ENCODE data around the gene MYO1D.
"Not testable (repeated sequence)": the region's sequence is repeated elsewhere in the genome, so short reads cannot be mapped to it uniquely, and the experiment has no call there.

MYO1D gene

DNA sequence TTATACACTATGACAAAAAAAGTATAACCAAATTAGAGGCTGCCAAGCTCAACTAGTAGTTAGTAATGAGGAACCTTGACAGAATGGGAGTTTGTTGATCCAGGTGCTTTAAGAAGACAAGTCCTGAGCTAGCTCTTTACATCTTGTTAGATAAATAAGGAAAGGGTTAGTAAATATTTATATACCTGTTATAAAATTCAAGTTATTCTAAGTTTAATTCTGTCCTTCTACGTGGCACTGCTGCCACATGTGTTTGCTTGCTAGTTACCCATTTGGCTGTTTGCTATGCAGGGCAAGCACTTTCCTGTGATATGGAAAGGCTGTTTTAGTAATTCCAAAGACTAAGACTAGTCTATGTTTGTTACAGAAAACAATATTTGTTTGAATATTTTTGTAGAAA lies 180.5 kb downstream of the MYO1D start:
- in situ Hi-C loops (cut with HindIII; ENCODE audit: low sequenced_read_pairs), result no loop called here

DNA sequence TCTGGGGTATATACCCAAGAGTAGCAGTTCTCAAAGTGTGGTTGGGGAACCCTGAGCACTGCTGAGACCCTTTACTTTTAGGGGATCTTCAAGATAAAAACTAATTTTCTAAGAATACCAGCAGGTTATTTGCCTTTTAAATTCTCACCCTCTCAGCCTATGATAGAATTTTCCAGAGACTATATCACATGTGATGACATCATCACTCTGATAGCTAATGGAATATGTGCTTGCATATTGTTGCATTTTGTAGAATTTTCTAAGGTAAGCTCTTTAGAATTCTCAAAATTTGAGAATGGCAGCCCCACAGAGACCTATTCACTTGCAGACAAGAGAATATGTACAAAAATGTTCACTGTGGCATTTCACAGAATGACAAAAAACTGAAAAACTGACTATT lies 181.1 kb downstream of the MYO1D start:
- in situ Hi-C loops (cut with HindIII; ENCODE audit: low sequenced_read_pairs), result no loop called here

DNA sequence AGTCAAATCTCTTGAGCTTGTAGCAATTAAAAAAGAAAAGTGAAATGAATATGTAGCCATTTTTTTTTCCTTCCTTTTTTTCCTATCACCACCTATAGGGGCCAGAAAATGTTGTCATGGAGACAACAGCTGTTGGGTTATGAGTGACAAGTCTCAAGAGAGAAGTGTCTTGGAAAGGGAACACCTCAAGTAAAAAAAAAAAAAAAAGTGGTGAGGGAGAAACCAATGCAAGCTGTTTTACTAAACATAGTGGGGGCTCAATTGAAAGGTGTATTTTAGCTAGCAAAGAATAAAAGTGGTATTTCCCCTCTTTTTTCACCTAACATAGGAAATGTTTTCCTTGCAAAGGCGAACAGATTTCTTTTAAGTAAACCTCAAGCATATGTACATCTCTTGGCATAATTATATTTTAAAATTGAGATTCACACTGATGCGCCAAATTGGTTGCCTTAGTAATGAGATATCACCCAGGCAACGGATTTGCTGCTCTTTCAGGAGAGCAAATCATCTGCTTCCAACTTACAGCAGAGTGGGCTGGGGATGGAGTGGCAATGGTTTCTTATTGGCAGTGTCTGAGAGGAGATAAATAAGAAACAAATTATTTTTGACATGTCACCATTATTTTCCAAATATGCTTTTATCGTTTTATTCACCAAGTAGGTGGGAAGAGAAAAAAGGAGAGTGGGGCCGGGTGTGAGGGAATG lies 183.6 kb downstream of the MYO1D start:
- in situ Hi-C loops (cut with HindIII; ENCODE audit: low sequenced_read_pairs), result no loop called here

DNA sequence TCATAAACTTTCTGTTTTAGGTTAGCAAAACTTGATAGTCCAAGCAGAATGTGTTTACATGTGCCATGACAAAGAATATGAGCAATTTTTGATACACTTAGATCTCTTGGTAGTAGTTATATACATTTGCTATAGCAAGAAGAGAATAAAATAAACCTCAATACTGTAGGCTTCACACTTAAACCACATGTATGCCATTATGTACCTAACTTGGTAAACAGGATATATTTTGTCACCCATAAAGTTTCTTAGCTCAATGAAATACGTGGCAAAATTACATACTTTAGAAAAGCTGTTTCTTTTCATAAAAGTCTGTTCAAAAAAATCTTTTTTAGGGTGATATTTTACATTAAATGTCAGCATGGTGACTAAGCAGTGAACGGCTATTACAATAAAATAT lies 184.7 kb downstream of the MYO1D start:
- in situ Hi-C loops (cut with HindIII; ENCODE audit: low sequenced_read_pairs), result no loop called here

DNA sequence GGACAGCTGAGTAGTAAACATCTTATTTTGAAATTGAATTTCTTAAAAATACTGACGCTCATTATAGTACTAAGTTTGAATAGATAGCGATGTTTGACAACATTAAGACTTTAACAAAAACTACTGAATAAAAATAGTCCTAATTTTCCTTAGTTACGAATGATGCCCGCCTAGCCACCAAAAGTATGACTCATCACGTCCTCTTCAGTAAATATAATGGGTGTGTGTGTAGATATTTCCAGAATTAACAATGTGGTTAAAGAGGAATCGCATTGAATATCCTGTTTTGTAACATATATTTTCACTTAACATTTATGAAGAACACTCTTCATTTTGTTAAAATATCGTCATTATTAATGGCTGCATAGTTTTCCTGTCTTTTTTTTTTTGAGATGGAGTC lies 187.6 kb downstream of the MYO1D start:
- in situ Hi-C loops (cut with HindIII; ENCODE audit: low sequenced_read_pairs), result no loop called here

DNA sequence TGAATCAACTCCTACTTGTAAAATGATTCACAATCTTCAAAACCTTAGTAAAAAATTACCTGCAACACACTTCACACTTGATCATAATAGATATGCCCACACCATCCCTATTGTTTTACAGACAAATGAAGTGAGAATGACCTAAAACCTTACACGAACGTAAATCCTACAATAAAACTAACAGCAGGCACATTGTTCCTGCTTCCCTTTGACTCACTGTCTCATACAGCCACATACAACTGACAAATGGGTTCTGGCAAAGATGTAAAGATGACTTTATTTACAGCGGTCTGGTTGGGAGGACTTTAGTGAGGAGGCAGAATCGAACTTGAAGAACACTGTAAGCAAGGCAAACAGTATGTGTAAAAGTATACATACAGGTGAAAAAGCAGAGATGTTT lies 188.7 kb downstream of the MYO1D start:
- in situ Hi-C loops (cut with HindIII; ENCODE audit: low sequenced_read_pairs), result no loop called here

DNA sequence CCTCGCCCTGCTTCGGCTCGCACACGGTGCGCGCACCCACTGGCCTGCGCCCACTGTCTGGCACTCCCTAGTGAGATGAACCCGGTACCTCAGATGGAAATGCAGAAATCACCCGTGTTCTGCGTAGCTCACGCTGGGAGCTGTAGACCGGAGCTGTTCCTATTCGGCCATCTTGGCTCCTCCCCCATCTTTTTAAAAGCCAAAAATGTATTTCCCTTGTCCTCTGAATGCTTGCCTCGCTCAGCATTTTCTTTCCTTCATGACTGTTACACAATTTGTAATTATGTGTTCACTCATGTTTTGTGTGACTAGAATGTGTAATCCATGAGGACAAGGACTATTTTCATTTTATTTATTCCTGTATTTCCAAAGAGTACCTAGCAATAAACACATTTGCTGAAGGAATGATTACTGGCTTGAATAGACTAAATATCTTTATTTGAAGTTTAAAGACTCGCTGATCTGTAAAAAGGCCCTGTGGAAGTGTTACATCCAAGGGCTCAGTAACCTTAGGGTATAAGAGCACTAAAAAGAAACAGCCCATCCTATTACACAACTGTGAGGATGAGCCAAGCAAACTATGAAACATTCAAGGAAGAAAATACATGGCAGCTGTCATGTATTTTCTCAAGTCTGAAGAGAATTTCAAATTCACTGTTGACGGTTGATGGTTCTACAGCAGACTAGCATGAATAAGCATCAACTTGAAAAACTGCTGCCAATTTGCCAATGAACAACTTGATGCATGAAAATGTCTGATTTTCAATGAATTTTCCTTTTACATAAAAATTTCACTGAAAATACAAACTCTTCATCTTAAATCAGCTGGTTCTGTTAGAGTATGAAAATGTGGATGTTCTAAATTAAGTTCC lies 192.6 kb downstream of the MYO1D start:
- in situ Hi-C loops (cut with HindIII; ENCODE audit: low sequenced_read_pairs), result no loop called here

DNA sequence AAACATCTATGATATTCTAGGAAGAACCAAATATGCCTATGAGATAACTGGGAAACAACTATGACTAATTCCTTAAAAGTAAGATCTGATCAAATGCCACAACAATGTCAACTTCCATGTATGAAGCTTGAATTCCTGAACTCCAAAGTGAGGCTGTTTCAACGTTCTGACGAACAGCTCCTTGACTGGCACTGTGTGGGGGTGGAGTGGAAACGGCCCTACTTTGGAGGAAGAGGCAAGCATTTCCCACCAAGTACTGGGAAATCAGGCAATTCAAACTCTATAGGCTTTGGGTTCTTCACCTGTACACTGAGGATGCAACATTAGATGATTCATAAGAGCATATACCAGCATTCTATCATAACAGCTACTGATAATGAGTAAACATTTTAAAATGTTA lies 203.0 kb downstream of the MYO1D start:
- in situ Hi-C loops (cut with HindIII; ENCODE audit: low sequenced_read_pairs), result no loop called here

DNA sequence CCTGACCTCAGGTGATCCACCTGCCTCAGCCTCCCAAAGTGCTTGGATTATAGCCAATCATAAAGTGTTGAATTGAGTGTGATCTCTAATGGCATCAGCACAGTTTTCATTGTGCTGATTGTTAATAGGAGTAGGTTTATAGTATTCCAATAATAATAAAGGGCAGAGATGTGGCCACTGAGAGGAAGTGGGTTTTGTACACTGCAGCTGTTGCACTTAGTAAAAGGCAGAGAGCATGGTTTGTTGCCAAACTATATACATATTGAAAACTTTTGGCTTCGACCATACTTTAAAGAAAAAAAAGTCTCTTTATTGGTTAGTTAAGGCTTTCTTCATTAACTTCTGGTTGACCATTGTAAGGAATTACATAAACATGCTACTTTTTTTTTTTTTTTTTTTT lies 204.2 kb downstream of the MYO1D start:
- in situ Hi-C loops (cut with HindIII; ENCODE audit: low sequenced_read_pairs), result no loop called here

DNA sequence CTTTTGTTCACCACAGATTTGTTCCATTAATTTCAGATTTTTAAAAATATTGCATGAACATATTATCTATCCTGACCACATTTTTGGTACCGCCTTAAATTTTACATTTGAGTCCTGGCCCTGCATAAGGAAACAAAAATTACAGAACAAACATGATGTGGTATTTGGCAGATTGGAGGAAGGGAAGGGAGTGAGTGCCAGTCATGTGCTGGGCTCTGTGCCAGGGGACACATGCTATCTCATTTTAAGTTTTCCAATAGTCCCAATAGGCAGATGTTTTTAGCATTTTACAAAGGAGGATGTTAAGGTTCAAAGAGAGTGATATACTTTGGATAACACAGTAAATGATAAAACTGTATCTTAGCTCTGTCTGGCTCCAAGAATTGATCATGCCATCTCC lies 205.0 kb downstream of the MYO1D start:
- in situ Hi-C loops (cut with HindIII; ENCODE audit: low sequenced_read_pairs), result no loop called here

DNA sequence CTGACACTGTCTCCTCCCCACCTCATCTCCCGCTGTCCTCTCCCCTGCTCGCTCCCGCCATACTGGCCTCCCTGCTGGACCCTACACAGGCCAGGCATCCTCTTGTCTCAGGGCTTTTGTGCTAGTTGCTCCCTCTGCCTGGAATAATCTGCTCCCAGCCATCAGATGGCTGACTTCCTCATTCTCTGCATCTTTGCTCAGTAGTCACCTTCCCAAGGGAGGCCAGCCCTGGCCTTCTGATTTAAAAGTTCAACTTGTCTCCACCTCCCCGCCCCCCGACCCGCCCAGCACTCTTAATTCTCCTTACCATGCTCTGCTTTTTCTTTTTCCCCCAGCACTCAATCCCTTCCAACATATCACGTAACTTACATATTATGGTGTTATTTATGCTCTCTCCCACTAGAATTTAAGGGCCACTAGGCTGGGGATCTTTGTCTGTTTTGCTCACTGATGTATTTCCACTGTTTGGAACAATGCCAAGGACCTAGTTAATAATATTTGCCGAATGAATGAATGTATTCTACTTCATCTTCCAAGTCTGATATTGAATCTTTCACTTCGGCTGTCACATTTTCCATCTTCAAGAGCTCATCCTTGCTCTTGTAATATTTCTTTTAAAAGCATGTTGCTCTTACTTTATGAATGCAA lies 211.9 kb downstream of the MYO1D start:
- in situ Hi-C loops (cut with HindIII; ENCODE audit: low sequenced_read_pairs), result no loop called here

DNA sequence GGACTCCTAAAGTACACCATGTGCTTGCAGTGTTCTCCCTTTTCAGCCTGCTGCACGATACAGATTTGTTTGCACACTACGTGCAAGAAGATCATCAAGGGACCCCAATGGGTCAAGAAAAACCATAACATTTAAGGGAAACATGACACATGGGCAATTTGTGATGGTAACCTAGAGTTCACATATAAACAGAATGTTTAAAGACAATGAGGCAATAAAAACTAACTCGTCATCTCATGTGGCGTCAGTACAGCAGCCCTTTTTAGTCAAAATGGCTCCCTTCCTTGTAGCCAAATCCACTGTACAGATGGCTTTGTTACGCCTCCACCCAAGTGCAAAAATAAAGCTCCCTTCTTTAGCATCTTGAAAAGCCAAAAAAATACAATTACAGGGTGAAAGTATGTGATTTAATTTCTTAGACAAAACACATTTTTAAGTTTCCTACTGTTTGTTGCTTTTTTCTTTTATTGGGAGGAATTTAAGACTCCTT lies 216.4 kb downstream of the MYO1D start:
- in situ Hi-C loops (cut with HindIII; ENCODE audit: low sequenced_read_pairs), result no loop called here

DNA sequence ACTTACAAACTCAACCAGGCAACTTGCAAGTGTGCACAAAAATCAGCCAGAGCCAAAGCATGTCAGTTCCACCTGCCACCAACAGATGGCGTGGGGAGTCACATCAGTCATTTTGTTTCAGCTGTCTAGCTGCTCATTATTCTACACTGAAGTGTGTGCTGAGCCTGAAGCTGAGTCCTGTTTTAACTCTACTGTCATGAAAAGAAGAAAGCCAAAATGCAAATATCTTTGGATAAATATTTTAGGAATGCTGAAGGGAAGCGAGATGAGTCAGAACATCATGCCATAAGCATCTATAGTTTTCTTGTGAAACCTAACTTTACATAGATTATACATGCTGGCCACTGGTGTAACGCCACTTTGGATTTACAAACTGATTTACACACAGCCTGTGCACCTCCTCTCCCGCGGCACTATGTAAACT lies 217.5 kb downstream of the MYO1D start:
- in situ Hi-C loops (cut with HindIII; ENCODE audit: low sequenced_read_pairs), result no loop called here

DNA sequence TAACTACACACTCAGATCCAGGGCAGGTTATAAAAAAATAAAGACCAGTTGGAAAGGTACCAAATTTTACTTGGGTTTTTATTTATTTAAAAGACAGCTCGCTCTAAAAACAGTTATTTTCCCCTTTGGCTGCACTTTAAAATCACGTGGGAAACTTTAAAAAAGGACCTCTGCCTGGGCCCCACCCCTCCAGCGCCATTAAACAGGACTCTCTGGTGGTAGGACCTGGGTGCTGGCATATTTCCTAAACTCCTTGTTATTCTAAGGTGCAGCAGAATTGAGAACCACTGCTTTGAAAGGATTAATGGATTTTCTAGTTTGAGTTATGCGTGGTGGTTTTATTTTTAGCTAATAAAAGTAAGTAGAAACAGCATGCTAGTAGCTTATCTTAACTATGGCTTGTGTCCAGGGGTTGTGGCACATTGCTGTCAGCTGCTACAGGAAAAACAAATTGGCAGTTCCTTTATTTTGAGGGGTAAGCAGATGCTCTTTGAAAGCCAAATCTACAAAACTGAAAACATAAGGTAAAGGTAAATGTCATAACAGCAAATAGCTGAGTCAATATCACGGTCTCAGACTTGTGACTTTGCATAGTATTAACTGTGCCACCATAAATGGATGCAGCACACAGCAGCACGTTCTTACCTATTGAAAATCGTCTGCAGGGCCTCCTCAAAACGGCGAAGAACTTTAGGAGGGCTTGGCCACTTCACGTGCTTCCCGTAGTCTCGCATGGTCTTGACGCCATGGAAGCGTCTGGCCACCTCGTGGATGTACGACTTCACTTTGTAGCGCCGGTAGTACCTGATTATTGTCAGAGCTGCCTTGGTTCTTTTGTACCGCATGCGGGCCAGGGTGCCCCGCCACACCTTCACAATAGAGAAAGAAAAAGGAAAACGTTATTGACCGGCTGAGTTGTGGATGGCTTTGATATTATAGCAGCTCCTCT lies 218.2 kb downstream of the MYO1D start:
- in situ Hi-C loops (cut with HindIII; ENCODE audit: low sequenced_read_pairs), result no loop called here

DNA sequence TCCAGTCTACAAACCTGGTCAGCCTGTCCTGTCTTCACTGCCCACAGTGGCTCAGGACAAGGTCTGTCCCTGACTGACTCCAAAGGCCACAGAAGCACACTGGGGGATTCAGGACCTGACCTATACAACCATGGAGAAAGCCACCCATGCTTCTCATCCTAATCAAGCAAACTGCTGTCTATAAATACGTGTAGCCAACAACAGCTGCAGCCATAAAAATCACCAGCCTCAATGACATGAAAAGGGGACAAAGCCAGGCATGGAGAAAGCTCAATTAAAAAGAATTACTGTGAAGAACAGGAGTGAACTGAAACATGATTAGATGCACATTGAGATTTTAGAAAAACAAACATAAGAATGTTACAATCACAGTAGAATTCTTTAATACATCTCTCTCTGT lies 220.0 kb downstream of the MYO1D start:
- in situ Hi-C loops (cut with HindIII; ENCODE audit: low sequenced_read_pairs), result no loop called here

DNA sequence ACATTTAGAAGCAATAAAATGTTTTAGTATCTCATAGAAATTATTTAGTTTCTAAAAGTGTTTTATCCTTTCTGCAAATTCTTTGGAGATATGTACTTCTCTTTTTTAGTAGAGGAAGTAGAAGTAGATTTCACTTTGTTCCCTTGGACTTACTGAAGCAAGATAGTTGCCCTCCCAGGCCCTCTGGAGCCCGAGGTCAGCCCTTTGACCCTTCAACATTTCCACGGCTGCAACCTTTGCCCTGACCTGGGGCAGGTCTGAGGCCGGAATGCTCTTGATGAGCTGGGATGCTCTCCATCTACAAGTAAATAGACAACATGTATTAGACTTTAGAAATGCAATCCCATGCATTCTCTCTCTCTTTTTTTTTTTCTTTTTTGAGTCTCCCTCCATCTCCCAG lies 222.6 kb downstream of the MYO1D start:
- in situ Hi-C loops (cut with HindIII; ENCODE audit: low sequenced_read_pairs), result no loop called here

DNA sequence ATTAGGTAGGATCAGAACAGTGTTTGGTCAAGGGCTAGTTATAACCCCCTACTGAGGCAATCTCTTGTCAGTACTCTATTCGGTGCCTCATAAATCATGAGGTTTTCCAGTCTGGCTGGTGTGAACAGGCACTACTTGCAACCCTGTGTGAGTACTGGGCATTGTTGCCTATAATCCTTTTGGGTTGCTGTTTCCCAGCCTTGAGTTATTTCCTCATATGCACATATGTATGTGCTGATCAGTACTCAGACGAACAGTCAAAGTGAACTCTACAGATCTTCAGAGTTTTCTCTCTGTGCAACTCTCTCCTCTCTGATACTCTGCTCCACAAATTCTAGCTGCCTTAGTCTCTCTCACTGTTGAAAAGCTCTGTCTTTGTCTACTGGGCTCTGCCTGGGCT lies 225.8 kb downstream of the MYO1D start:
- in situ Hi-C loops (cut with HindIII; ENCODE audit: low sequenced_read_pairs), result no loop called here

DNA sequence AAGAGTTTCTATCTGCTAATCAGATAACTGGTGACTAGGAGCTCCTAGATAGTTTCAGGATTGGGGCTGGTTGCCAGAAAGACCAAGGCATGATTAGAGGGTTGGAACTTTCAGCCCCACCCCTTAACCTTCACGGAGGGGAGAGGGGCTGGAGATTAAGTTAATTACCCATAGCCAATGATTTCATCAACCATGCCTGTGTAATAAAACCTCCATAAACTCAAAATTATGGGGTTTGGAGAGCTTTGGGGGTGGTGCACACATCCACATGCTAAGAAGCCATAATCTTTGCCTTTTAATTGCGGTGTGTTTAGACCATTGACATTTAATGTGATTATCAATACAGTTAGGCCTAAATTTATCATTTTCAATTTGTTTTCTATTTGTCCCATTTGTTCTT lies 228.5 kb downstream of the MYO1D start:
- in situ Hi-C loops (cut with HindIII; ENCODE audit: low sequenced_read_pairs), result no loop called here

DNA sequence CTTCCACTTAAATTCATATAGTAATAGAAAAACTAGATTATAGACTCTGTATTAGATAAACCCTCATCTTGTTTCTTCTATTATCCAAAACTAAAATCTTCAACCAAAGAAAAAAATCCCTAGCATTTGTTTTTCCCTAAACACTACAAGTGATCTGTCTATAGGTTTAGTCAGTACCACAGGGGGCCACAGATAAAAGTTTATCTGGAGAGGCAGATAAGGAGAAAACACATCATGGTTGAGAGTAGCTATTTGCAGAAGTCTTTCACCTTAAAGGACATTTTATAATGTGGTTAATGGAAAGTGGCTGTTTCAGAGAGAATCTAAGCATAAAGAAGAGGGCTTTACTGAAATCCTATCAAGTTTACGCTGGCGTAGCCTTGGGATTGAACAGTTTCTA lies 230.0 kb downstream of the MYO1D start:
- in situ Hi-C loops (cut with HindIII; ENCODE audit: low sequenced_read_pairs), result no loop called here

DNA sequence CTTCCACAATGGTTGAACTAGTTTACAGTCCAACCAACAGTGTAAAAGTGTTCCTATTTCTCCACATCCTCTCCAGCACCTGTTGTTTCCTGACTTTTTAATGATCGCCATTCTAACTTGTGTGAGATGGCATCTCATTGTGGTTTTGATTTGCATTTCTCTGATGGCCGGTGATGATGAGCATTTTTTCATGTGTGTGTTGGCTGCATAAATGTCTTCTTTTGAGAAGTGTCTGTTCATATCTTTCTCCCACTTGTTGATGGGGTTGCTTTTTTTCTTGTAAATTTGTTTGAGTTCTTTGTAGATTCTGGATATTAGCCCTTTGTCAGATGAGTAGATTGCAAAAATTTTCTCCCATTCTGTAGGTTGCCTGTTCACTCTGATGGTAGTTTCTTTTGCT lies 235.4 kb downstream of the MYO1D start:
- in situ Hi-C loops (cut with HindIII; ENCODE audit: low sequenced_read_pairs), result not testable (repeated sequence)
